Stimulated activated CD4-positive, alpha-beta T cell treated with anti-CD3 and anti-CD28 coated beads, Interleukin-12 subunit alpha, Interleukin-12 subunit beta, amount 100 ng/mL, for 24 hours (primary cell): ENCODE measurements around the gene CHST6.
"Not testable (repeated sequence)": the region's sequence is repeated elsewhere in the genome, so short reads cannot be mapped to it uniquely, and the experiment has no call there.

Source experiments
- DNase-seq, 2 experiments: peaks; one replicate each; pipeline ENCODE4 v3.0.0-alpha.2; 2020; ENCODE audit warnings: low read depth in 2 of 2

The CHST6 gene

DNA sequence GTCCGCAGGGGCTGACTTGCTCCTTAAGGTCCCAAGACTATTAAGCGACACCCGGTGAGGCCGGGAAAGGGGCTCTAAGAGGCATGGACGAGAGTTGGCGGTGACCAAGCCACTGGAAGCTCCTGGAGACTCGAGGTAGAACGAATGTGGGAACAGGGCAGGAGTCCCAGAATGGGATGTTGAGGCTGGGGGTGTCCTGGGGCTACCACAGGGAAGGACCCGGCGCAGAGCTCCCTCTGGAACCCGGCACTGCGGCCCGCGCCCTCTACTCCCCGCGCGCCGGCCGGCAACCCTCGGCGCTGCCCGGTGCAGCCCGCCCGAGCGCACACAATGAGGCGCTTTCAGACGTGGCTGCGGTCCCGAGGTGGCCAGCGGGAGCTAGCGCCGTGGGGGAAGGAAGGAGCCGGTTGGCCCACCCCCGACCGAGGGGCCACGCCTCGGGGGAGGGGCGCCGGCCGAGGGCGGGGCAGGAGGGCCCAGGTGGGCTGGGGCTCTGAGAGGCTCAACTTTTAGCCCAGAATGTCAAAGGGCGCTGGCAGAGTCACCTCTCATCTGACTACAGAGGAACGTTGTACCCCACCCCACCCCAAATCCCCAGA, at the start of gene CHST6:
Gene CHST6, minus strand, starts transcription at position 366 of the 599 bp plus-strand sequence. CDS start 15,613 bp downstream, outside the sequence.
- DNase-seq, result peak in 1 of 2 experiments; percentile 13

DNA sequence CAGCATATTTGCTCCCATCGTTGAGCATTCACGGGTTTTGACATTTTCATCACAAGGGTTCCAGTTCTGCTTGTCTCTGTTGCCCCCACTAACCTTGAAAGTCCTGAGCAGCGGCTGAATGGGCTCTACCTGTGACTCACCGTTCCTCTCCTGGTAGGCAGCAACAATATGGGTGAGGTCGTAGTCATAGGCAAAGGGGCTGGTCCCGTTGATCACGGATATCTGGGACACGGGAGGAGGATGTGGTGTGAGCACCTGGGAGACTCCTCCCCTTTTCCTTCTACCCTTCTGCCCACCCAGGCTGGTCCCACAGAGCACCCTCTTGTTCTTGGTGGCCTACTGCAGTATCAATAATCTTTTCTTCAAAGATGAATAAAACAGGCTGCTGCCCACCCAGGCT, 47.2 kb upstream of the CHST6 start:
- not testable (repeated sequence) for DNase-seq

GRCh38 chr16:75541236-75541635, 46.0 kb upstream of the CHST6 start:
- DNase-seq, result no peak

- not testable (repeated sequence) for DNase-seq
Observed at GRCh38 chr16:75538882-75539565, 43.8 kb upstream of the CHST6 start.

DNA sequence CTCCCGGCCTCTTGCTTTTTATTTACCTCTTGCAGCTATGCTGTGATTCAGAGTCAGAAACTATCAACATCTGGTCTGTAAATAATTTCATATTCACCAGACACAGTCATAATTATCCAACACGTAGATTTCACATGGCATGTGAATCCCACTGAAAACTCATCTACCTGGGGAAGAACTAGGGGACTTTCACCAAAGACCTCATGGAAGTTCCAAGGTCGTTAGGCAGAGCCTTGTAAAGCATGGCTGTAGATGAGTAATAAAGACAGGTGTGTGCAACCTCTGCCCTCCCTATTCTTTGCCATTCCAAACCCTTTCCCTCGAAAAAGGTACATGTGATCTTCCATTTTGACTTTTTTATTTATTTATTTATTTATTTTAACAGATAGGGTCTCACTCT, 42.5 kb upstream of the CHST6 start:
- no peak for DNase-seq

DNA sequence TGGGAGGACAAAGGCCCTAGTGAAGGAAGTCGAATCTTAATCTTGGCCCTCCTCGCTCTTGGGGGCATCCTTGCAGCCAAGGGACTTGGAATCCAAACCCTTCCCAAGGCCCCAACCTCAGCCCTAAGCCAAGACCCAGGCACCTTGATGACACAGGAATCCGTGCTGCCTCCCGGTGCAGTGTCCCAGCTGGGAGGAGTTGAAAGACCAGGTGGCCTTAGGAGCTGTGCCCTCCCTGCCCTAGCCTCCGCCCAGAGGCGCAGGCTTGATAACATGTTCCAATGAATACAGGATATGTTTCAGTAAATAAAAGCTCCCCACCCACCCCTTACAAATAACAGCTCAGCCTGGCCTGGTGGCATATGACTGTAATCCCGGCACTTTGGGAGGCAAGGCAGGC, 40.7 kb upstream of the CHST6 start, which contains the start of gene CHST5:
Gene CHST5, minus strand, starts transcription at position 208 of the 400 bp plus-strand sequence. CDS start 5,724 bp downstream, outside the sequence.
- DNase-seq, result no peak

- no peak for DNase-seq
Observed at GRCh38 chr16:75535211-75535843, 40.1 kb upstream of the CHST6 start.

DNA sequence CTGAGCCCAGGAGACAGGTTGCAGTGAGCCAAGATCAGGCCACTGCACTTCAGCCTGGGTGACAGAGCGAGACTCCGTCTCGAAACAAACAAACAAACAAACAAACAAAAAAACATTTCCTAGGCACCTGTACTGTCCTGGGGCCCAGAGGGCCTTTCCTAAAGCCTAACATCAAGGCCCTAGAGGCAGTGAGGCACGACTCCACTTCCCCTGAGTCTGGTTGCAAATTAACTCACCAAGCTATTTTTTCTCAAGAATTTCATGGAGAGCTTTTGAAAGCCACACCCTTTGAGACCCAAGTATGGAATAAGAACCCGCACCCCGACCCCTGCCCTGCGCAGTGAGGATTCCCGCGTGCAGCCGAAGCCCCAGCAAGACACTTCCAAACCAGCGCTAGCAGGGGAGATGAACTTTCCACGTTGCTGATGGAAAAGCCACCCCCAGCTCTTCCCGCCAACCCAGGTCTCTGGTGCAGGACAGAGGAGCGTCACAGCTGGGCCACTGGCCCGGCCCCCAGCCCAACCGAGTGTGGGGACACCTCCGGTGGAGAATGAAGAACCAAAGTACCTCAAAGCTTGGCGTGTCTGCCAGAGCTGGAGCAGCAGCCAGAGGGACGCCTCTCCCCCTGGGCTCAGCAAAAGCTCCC, 39.4 kb upstream of the CHST6 start:
- no peak for DNase-seq

DNA sequence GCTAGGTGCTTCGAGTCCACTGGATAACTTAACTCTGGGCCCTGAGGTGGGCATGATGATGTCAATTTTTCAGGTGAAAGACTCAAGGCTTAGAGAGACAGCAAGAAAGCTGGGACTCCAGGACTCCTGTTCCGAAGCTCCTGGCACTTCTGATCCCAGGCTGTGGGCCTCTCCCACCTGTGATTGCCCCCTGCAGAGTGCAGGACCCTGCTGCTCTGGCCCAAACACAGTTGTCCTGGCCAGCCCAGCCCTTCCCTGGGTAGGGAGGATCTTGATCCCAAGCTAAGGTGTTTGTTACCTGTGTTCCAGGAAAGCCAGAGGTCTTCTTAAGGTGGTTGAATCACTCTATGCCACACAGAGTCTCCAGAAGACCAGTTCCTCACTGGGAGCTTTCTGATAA, 37.5 kb upstream of the CHST6 start:
- DNase-seq, result no peak

DNA sequence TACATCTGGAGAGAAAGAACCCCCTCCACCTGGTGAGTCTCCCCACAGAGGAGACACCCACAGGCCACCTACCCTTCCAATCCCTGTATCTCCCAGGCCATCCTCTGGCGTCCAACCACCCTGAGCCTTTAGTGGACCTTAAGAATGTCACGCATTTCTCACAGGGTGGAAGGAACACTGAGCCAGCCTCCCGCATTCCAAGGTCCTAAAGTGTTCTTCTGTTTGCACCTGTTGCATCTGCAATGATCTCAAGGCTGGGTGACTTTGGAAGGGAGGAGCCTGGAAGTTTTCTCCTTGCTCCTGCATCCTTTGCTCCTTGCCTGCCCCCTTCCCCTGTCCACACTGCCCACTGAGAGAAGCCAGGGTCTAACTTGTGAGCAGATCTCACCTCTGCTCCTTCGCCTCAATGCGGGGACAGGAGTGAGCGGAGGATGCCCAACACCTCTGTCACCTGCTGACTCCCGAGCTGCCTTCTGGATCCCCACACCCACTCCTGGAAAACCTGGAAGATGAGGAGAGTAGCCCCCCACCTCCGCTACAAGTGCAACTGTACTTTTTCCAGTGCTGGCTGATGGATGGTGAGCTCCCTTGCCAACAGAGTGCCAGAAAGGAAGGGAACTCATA, 37.0 kb upstream of the CHST6 start:
- no peak for DNase-seq

DNA sequence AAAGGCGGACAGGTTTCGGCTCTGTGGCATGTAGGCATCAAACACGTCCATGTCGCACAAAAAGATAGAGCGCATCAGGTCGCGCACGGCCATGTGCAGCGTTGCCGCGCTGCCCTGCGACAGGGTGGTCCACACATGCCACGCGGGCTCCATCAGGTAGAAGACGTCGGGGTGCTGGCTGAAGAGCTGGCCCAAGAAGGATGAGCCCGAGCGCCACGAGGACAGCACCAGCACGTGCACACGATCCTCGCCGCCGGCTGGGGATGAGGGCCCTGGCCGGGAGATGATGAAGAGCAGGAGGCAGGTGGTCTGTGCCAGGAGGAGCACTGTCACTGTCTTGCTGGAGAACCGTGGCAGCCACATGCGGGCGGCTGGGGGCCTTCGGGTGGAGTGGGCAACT, 34.7 kb upstream of the CHST6 start:
- no peak for DNase-seq

- no peak for DNase-seq
Observed at GRCh38 chr16:75529056-75529905, 34.0 kb upstream of the CHST6 start.

DNA sequence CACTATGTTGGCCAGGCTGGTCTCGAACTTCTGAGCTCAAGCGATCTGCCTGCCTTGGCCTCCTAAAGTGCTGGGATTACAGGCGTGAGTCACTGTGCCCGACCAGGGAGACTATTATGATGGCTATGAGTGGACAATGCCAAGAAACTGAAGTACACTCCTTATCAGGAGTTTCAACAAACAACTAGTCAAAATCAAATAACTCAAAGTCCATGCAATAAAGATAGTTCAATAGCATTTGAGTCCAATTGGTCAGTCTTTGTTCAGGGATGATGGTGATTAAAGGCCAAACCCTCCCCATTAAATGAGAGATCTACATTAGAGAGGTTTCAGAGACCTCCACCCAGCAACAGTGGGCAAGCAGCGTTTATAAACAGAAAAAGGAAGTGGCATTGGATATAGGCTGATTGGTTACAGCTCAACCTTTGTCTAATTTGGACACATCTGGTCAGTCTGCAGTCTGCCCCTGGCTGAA, 32.6 kb upstream of the CHST6 start:
- DNase-seq, result no peak

- DNase-seq, result no peak
Observed at GRCh38 chr16:75526032-75526790, 31.0 kb upstream of the CHST6 start.

DNA sequence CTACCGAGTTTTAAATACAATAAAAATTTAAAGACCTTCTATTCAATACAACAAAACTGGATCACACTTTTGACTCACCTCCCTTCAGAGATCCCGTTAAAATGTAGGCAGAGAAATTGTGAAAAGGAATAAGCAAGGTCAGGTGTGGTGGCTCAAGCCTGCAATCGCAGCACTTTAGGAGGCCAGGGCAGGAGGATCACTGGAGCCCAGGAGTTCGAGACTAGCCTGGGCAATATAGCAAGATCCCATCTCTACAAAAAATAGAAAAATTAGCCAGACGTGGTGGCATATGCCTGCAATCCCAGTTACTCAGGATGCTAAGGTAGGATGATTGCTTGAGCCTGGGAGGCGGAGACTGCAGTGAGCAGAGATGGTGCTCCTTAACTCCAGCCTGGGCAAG, 23.9 kb upstream of the CHST6 start:
- DNase-seq, result no peak

GRCh38 chr16:75516189-75516966, 21.1 kb upstream of the CHST6 start:
- DNase-seq, result peak in 1 of 2 experiments; percentile 8

DNA sequence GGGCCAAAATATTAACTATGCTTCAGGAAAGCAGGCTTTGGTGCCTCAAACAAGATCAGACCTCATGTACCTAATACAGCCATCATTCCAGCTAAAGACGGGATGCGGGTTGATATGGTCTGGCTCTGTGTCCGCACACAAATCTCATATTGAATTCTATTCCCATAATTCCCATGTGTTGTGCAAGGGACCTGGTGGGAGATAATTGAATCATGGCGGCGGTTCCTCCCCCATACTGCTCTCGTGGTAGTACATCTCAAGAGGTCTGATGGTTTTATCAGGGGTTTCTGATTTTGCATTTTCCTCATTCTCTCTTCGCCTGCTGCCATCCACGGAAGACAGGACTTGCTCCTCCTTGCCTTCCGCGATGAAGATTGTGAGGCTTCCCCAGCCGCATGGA, 19.1 kb upstream of the CHST6 start:
- DNase-seq, result no peak

GRCh38 chr16:75506574-75506973, 11.3 kb upstream of the CHST6 start:
- no peak for DNase-seq

- DNase-seq, result no peak
Observed at GRCh38 chr16:75506107-75506506, 10.9 kb upstream of the CHST6 start.
